Smooth muscle cell (in vitro differentiated cells): Measurements from ENCODE around the gene LRRD1. TPM values are rescaled to one million over a fixed set of nuclear protein-coding genes. Genes with fewer than 3 reads are reported as not detected.

Experiments used
- DNase-seq: peaks from one replicate; lab custom pipeline; 2025; ENCODE audit not compliant: unreplicated experiment; lab: John Stamatoyannopoulos, UW
- H2AFZ ChIP-seq: fragments of 200-600 bp; sonication (generic); 2 replicates; pipeline ENCODE4 v1.6.0; 2016; ENCODE audit warnings: antibody characterized with exemption, low read depth, mild to moderate bottlenecking
- H3F3A ChIP-seq: fragments of 200-600 bp; sonication (generic); 2 replicates; pipeline ENCODE4 v1.6.0; 2017; ENCODE audit warnings: antibody characterized with exemption, low read depth
- H3K27ac ChIP-seq: fragments of 200-600 bp; sonication (generic); 2 replicates; pipeline ENCODE4 v1.5.1; 2016; ENCODE audit warnings: low read depth, mild to moderate bottlenecking
- H3K27me3 ChIP-seq: fragments of 200-600 bp; sonication (generic); 2 replicates; pipeline ENCODE4 v1.6.1; 2016; ENCODE audit warnings: low read depth, mild to moderate bottlenecking
- H3K36me3 ChIP-seq: fragments of 200-600 bp; sonication (generic); 2 replicates; pipeline ENCODE4 v1.5.1; 2016; ENCODE audit warnings: low read depth
- H3K4me1 ChIP-seq: fragments of 200-600 bp; sonication (generic); 2 replicates; pipeline ENCODE4 v1.5.1; 2016; ENCODE audit warnings: low read depth
- H3K4me2 ChIP-seq: fragments of 200-600 bp; sonication (generic); 2 replicates; pipeline ENCODE4 v1.6.0; 2016; ENCODE audit warnings: mild to moderate bottlenecking
- H3K4me3 ChIP-seq: fragments of 200-600 bp; sonication (generic); 2 replicates; pipeline ENCODE4 v1.5.1; 2016; ENCODE audit warnings: mild to moderate bottlenecking
- H3K79me2 ChIP-seq: fragments of 200-600 bp; sonication (generic); 2 replicates; pipeline ENCODE4 v1.6.0; 2016; ENCODE audit warnings: low read depth, mild to moderate bottlenecking
- H3K9ac ChIP-seq: fragments of 200-600 bp; sonication (generic); 2 replicates; pipeline ENCODE4 v1.6.0; 2016; ENCODE audit warnings: low read depth
- H3K9me3 ChIP-seq: fragments of 200-600 bp; sonication (generic); replicated peaks from 2 replicates; pipeline ENCODE4 v1.5.1; 2016; ENCODE audit warnings: low read depth
- H4K20me1 ChIP-seq: fragments of 200-600 bp; sonication (generic); 2 replicates; pipeline ENCODE4 v1.6.0; 2016; ENCODE audit warnings: low read depth
- WGBS: methylation state at CpG from one replicate; pipeline ENCODE4 v1.1.7; 2016; ENCODE audit warnings: low lambda C conversion rate; 5-methylcytosine and 5-hydroxymethylcytosine counted together
- polyA plus RNA-seq: library from polyadenylated mRNA; unstranded; fragments of >200 nt; fragmentation: Nextera tagmentation; extraction: Ambion mirVana; gene quantifications from 2 replicates; pipeline ENCODE4 v1.2.1, GENCODE V29; 2016
- total RNA-seq: library from RNA; depleted of rRNA; stranded (reverse); fragments of >200 nt; gene quantifications from 2 replicates; pipeline ENCODE4 v1.2.3, GENCODE V29; 2014
- TF ChIP-seq, protein P1 (sequence below): fragments of 200-600 bp; sonication (generic); IDR thresholded peaks from 2 replicates; pipeline ENCODE4 v1.5.1; 2017; ENCODE audit warnings: borderline replicate concordance, mild to moderate bottlenecking, antibody characterized with exemption; ENCODE audit not compliant: insufficient read depth, poor library complexity, severe bottlenecking

Gene LRRD1
- total and polyA plus RNA-seq, 2 experiments from 2014 or later: 0.09 TPM; not detected in 1

DNA sequence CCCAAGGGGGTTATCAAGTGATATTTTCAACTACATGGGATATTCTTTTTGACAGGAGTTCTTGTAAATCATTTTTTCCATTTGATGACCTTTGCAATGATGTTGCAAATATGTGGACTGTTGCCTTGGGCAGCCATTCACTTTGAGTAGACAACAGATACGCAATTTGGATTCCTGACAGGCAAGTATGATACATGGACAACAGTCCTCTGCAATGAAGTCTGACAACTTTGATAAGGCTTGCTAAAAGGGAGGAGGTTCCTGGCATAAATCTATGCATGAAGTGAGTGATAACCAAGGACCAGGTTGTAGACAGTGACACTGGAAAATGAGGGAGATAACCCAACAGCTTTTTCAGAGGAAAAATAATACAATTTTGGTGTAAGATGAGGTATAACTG, 17.7 kb downstream of the LRRD1 start:
- H3K9me3 ChIP-seq: no peaks in the 10 kb centered on the region
- DNase-seq: no peak
- WGBS: 83% methylated on average over 1 of the region's 1 CpG
- H3K36me3 ChIP-seq: no peaks in the 10 kb centered on the region
- H3K27ac ChIP-seq: no peak overlapping the region
- H4K20me1 ChIP-seq: no peaks in the 10 kb centered on the region
- no peaks in the 10 kb centered on the region for H3F3A ChIP-seq
- no peaks in the 10 kb centered on the region for H3K4me1 ChIP-seq
- no peak overlapping the region for H3K9ac ChIP-seq
- no peaks in the 10 kb centered on the region for H3K79me2 ChIP-seq
- H2AFZ ChIP-seq: no peak overlapping the region
- H3K4me2 ChIP-seq: no peak overlapping the region
- H3K27me3 ChIP-seq: no peaks in the 10 kb centered on the region
- H3K4me3 ChIP-seq: no peak overlapping the region
- TF ChIP-seq, protein P1, sequence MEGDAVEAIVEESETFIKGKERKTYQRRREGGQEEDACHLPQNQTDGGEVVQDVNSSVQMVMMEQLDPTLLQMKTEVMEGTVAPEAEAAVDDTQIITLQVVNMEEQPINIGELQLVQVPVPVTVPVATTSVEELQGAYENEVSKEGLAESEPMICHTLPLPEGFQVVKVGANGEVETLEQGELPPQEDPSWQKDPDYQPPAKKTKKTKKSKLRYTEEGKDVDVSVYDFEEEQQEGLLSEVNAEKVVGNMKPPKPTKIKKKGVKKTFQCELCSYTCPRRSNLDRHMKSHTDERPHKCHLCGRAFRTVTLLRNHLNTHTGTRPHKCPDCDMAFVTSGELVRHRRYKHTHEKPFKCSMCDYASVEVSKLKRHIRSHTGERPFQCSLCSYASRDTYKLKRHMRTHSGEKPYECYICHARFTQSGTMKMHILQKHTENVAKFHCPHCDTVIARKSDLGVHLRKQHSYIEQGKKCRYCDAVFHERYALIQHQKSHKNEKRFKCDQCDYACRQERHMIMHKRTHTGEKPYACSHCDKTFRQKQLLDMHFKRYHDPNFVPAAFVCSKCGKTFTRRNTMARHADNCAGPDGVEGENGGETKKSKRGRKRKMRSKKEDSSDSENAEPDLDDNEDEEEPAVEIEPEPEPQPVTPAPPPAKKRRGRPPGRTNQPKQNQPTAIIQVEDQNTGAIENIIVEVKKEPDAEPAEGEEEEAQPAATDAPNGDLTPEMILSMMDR: no peak

DNA sequence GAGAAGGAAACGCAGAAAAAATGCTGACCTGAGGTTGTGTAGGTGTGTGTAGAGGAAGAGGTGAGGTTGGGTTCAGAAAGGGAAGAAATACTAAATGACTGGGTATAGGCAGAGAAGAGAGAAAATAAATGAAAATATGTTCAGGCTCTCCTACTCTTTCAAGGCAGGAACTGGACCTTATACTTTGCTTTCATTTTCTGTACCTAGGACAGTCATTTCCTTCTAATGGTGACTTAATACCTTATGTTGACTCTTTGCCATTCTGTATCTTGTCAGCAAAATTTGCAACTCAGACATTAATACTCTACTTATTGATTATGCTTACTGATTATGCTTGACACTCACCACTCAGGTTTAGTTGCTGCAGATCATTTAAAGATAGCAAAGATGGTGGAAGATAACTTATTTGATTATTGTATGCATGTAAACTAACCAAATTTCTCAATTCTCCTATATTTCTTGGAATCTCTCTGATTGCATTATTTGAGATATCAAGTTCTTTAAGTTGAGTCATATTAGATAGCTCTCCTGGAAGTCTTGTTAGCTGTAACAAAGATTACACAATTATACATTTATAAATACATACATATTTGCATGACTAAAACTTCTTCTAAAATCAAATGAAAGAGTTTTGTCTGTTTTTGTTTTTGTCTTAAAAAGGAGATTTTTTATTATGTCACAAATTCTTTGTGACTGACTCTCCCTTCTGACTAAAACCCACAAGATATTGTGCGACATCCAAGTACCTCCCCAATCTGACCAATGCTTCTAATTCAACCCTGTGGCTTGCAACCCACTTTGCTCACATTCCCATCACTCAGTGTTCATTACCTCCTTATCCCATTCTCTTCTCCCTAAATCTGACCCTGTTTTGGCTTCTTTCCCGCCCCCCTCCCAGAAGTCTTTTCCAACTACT, 20.0 kb downstream of the LRRD1 start:
- DNase-seq: no peak
- Histone ChIP-seq H3K27ac (no peak overlapping the region), H2AFZ (no peak overlapping the region)

DNA sequence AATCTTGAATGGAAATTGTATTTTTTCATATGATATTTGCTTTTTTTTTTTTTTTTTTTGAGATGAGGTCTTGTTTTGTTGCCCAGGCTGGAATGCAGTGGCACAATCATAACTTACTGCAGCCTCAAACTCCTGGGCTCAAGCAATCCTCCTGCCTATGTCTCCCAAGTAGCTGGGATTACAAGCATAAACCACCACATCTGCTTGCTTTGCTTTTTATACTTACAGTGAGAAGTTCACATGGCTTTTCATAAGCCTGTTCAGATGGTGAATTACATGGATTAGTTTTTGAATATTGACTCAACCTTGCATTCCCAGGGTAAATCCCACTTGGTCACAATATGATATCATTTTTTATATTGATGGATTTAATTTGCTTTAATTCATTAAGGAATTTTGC, 22.0 kb downstream of the LRRD1 start:
- Histone ChIP-seq H3K9me3 (no peaks in the 10 kb centered on the region), H3K4me1 (no peaks in the 10 kb centered on the region), H3K36me3 (no peaks in the 10 kb centered on the region), H3K79me2 (no peaks in the 10 kb centered on the region), H3K4me2 (no peak overlapping the region), H4K20me1 (no peaks in the 10 kb centered on the region), H3K4me3 (no peak overlapping the region), H3K9ac (no peak overlapping the region), H2AFZ (no peak overlapping the region), H3K27ac (no peak overlapping the region), H3F3A (no peaks in the 10 kb centered on the region), H3K27me3 (no peaks in the 10 kb centered on the region)
- TF ChIP-seq, protein P1: no peak
- no peak for DNase-seq

More for the DNA sequence above, 20.0 kb downstream of the LRRD1 start:
- no peaks in the 10 kb centered on the region for H3K4me1 ChIP-seq
- H3K27me3 ChIP-seq: no peaks in the 10 kb centered on the region
- H4K20me1 ChIP-seq: no peaks in the 10 kb centered on the region
- TF ChIP-seq, protein P1: no peak
- H3K4me3 ChIP-seq: no peak overlapping the region
- H3K9me3 ChIP-seq: no peaks in the 10 kb centered on the region
- no peaks in the 10 kb centered on the region for H3K36me3 ChIP-seq
- no peaks in the 10 kb centered on the region for H3K79me2 ChIP-seq
- WGBS: 79% methylated on average over 3 of the region's 3 CpGs
- no peaks in the 10 kb centered on the region for H3F3A ChIP-seq
- H3K4me2 ChIP-seq: peak overlapping the region; percentile 55
- no peak overlapping the region for H3K9ac ChIP-seq
